IPS-NIHi7 (cell line): Measurements from ENCODE around the gene NAA10.

ENCODE experiments used
- DNase-seq: peaks from one replicate; pipeline ENCODE4 v3.0.0; 2012; ENCODE audit warnings: mixed read lengths; ENCODE audit errors: extremely low spot score

Gene NAA10

DNA sequence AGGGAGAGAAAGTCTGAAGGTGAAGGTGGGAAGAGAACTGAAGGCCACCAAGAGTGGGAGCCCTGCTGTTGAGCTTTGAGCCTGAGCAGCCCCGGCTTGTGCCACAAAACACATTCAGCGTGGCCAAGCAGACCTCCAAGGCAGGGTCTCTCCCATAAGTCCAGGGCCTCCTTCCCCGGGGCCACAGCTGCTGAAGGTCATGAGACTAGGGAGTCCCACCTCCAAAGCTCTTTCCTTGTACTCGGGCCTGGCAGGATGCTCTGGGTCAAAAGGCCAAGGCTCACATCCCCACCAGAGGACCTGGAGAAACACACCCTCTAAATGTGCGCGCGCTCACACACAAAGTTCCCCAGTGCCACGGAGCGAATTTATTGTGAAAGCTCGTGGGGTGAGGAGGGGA is 5.3 kb downstream of the NAA10 start:
- DNase-seq: no peak

- no peak for DNase-seq
Observed at GRCh38 chrX:153928846-153929245, 6.0 kb downstream of the NAA10 start.

DNA sequence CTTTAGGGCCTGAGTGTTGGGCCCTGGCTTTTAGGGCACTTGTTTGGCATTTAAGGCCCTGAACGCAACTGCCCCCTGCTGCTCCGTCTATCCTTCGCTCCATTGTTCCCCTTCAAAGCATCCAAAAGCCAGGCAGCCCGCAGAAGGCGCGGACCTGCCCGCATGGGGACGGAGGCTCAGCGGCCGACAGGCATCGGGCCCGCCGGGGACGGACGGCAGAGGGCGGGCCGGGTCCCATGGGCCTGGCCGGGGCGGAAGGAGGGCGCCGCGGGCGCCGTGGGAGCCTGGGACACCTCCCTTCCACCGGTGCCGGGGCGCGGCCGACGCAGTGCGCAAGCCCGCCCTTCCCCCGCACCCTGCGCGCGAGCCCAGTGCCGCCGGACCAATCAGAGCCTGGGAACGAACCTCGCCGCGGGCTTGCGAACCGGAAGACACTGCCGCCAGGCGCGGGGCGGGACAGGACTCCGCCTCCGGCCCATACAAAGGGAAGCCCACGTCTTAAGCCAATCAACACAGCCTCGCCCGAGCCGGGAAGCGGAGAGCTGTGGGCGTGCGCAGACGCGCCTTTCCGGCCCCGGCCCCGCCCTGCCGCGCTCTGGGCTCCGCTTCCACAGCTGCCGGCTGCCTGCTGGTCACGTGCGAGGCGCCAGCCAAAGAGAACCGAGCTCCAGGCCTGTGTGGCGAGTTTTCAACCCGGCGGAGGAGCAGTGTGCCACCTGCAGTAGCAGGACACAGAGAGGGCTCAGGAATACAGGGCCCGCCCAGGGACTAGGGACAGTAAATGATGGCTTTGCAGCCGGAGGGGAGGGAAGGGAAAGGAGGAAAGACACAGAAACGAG is 6.7 kb downstream of the NAA10 start:
- peak; percentile 87 for DNase-seq

- DNase-seq: no peak
Observed at GRCh38 chrX:153927672-153927921, 7.2 kb downstream of the NAA10 start.

- DNase-seq: no peak
Observed at GRCh38 chrX:153926858-153927671, 7.8 kb downstream of the NAA10 start.

DNA sequence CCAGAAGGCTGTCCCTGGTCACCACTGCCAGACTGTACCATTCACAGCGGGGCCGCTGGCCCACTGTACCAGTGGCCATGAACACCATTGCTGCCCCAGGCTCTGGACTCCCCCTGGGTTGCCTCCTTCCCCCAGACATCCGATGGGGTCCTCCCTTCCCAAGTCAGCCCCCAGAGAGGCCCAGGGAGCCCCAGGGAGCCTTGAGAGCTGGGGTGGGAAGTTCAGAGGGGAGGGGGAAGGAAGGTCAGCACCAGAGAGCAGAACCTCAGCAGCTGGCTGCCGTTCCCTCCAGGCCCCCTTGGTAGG is 8.3 kb downstream of the NAA10 start:
- DNase-seq: no peak

DNA sequence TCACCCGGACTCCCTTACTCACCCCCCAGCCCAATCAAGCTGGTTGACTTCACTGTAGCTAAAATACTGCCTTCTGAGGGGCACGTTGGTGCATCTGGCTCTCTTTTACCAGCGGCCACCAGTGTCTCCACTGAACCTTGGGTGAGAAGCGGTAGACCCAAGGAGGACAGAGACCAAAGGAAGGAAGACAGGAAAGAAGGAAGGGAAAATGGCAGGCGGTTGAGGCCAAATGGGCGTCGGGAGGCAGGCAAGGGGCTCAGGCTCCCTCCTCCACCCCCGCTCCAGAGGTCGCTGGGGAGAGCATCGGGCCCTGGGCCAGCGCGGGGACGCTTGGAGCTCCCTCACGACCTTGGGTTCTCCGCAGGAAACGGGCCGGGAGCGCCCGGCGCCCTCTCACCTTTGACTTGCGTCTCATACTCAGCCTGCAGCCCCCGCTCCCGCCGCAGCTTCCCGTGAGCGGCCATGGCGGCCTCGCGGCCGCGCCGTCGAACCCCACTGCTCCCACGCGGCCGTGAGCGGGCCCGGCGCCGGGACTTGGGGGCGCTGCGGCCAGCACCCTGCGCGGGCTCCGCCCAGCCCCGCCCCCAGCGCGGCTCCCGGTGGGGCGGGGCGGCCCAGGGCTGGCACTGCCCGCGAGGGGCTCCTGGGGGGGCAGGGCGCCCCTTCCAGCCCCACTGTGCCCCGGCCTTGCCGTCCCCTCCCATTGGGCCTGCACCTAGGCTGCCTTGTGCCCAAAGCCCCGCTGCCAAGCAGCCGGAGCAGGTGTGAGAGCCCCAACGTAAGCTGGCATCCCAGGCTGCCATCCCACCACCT is 8.9 kb downstream of the NAA10 start, which contains the start of gene ARHGAP4:
Gene ARHGAP4 (minus strand): TSS at position 526 of the 813 bp plus-strand sequence. CDS start 62 bp downstream, at position 464.
- DNase-seq: no peak

GRCh38 chrX:153925387-153925738 is 9.5 kb downstream of the NAA10 start:
- DNase-seq: no peak

DNA sequence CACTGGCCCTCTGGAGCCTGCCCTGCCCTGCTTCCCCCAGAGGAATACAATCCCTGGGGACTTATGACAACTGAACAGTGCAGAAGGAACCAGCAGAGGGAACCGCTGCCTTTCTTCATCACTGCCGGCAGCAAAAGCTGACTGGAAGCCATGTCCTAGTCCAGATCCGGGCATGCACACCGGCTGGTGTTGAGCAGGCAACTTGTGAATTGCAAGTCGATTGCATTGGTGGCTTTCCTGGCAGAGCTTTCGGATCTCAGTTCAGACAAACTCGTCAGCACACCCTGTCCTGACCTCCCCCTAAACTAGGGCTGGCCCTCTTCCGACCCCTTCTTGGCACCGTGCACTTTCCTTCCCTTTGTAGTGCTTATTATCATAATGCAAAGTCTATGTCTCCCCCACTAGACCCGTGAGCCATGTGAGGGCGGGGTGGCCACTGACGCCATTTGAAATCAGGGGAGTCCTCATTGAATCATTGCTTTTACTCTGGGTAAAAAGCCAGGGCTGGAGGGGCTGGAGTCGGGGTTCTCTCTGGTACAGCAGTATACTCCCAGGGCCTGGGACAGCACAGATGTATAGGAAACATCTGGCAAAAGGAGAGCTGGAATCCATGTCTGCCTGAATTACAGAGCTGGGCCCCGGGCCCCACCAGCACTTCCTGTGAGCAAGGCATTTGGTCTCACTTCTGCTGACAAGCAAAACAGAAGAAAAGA is 10.5 kb downstream of the NAA10 start:
- DNase-seq: no peak

- DNase-seq: no peak
Observed at GRCh38 chrX:153922932-153923857, 11.6 kb downstream of the NAA10 start.

DNA sequence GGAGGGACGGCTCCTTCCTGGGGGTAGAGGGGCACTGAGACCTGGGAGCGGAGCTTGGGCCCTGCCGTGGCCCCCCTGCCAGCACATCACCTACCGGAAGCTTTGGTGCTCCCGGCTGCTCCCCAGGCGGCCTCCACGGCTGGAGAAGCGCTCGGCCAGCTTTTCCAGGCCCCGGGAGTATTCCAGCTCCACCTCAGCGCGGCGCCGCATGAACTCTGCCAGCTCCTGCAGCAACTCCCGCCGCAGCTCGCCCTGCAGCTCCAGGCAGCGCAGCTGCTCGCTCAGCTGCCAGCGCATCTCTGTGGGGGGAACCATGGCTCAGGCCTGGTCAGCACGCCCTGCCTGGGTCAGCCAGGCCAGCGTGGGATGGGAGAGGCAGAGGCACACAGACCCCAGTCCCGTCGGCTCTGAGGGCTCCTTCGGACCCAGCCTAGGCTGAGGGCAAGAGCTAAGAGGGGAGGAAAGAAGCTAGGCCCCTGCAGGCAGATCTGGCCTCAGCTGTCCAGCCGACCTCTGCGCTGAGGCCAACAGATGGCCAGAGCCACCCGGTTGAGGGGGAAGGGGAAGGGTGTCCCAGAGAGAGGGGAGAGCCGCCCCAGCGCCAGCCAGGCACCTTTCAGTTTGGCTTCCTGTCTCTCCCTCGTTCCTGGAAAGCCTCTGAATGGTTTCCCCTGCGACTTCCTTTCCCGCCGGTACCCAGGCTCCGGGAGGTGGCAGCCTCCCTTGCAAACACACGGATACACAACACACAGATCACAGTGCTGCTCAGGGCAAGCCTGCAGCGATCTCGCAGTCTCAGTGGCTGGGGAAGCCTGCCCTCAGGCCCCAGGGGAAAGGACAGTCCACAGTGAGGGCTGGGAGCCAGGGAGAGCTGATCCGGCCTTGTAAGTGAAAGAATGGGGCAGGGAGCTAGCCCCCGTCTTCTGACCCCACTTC is 13.1 kb downstream of the NAA10 start:
- no peak for DNase-seq

- no peak for DNase-seq
Observed at GRCh38 chrX:153921070-153921469, 13.8 kb downstream of the NAA10 start.

DNA sequence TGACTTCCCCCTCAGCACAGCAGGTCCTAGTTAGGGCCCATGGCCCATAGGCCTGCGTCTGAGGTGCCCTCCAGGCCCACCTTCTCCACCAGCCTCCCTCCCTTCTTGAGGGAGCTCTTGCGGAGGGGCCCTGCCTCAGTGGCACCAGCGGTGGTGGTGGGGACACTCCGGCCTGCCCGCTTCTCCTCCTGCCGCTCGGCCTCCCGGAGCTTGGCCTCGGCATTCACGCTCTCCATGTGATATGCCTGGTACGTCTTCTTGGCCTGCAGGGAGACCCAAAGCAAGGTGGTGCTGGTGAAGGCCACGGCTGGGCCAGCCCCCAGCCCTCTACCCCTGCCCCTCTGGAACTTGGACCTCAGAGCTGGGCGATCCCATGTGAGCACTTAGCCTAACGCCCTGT is 14.3 kb downstream of the NAA10 start:
- no peak for DNase-seq

DNA sequence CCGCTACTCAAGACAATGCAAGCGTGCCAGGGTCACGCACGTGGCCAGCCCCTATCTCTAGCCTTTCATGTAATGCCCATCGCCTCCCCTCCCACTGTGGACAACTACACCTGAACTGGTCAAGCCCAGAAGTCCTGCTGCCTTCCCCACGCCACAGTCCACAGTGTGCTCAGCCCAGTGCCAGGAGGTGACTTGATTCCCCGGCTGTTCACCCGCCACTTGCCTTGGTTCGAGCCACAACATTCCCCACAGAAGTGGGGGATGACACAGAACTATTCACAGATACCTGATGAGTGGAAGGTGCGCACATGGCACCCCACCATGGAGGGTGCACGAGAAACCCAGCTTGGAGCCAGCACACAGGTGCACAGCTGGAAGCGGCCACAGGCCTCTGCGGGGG is 15.6 kb downstream of the NAA10 start:
- no peak for DNase-seq

DNA sequence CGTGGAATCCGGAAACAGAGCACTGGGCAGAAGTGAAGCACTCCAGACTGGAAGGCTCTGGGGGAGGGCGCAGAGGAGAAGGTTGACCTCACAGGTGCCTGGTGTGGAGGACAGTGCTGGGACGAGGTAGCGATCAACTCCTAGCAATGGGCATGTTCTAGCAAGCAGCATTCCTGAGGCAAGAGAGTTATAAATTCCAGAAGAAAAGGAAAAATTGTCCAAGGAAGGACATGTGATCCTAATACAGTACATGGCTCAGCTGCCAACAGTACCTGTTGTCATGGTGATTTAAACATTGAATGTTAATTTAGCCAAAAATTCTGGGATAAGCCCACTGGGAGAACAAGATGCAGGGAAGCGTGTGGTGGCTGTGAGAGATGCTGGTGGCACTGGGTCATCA is 17.0 kb downstream of the NAA10 start:
- DNase-seq: no peak

GRCh38 chrX:153913701-153914100 is 21.1 kb downstream of the NAA10 start:
- no peak for DNase-seq

- no peak for DNase-seq
Observed at GRCh38 chrX:153913211-153913610, 21.6 kb downstream of the NAA10 start.

DNA sequence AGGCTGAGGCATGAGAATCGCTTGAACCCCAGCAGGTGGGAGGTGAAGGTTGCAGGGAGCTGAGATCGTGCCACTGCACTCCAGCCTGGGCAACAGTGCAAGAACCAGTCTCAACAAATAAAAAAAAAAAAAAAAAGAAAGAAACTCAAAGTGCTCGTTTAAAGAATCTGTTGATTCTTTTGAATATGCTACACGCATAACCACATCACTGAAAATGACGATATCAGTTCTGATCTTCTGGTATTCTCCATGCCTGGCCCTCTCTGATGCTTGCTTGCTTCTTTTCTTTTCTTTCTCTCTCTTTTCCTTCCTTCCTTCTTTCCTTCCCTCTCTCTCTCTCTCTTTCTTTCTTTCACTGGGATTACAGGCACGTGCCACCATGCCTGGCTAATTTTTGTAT is 23.0 kb downstream of the NAA10 start:
- no peak for DNase-seq

DNA sequence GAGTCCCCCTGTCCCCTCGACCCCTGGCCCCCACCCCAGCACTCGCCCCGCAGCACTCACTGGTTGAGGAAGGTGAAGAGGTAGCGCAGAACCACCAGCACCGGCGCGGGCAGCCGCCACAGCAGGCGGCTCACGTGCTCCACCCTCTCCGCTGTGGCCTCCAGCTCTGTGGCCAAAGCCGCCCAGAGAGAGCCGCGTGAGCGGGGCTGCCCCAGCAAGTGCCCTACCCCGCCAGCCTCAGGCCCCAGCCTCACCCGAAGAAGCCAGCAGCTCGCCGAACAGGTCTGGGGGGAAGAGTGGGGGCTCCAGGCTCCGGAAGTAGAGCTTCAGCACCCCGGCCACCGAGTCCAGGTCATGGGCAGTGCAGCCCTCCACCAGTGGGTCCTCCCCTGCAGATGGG is 24.4 kb downstream of the NAA10 start:
- no peak for DNase-seq

- no peak for DNase-seq
Observed at GRCh38 chrX:153909980-153910360, 24.9 kb downstream of the NAA10 start.
